Keratinocyte (primary cell): ENCODE data around the gene PRLR. TPM values are rescaled to one million over a fixed set of nuclear protein-coding genes. Genes with fewer than 3 reads are reported as not detected.

Experiments
- DNase-seq: peaks from one replicate; pipeline ENCODE4 v3.0.0-alpha.2; 2011; ENCODE audit warnings: low read depth, missing footprints, low spot score
- FAIRE-seq: peaks from 2 replicates; lab custom pipeline; 2011; peaks lifted over from hg19 to GRCh38; lab: Jason Lieb, UNC
- H2AFZ ChIP-seq: 2 replicates; pipeline ENCODE4 v1.6.0; 2012; ENCODE audit warnings: low read length, control low read depth, inconsistent platforms; ENCODE audit not compliant: control insufficient read depth
- H3K27ac ChIP-seq: 2 replicates; pipeline ENCODE4 v1.5.1; 2011; ENCODE audit warnings: low read length; ENCODE audit not compliant: control insufficient read depth, insufficient read depth
- H3K27me3 ChIP-seq: 3 replicates; pipeline ENCODE4 v1.6.0; 2011; ENCODE audit warnings: low read length; ENCODE audit not compliant: control insufficient read depth, insufficient read depth; ENCODE audit errors: extremely low read depth
- H3K36me3 ChIP-seq, 2 experiments: 2 replicates in 1 of 2; 3 replicates in 1 of 2; pipeline ENCODE4 v1.5.1; 2011; ENCODE audit warnings: low read length in 2 of 2, mild to moderate bottlenecking in 1 of 2; ENCODE audit not compliant: control insufficient read depth in 2 of 2, insufficient read depth in 2 of 2; ENCODE audit errors: extremely low read depth in 1 of 2
- H3K4me1 ChIP-seq: 3 replicates; pipeline ENCODE4 v1.5.1; 2011; ENCODE audit warnings: low read length; ENCODE audit not compliant: control insufficient read depth, insufficient read depth; ENCODE audit errors: extremely low read depth
- H3K4me2 ChIP-seq: 3 replicates; pipeline ENCODE4 v1.6.0; 2011; ENCODE audit warnings: low read depth, low read length; ENCODE audit not compliant: control insufficient read depth, insufficient read depth; ENCODE audit errors: extremely low read depth
- H3K4me3 ChIP-seq, 3 experiments: fragments of 200-600 bp in 1 of 3; sonication (generic) in 1 of 3; 2 replicates in 2 of 3; 3 replicates in 1 of 3; pipeline ENCODE4 v1.5.1; 2011 to 2016; ENCODE audit warnings: low read length in 3 of 3, mild to moderate bottlenecking in 3 of 3, control low read depth in 2 of 3, inconsistent platforms in 1 of 3, low read depth in 1 of 3, mixed read lengths in 1 of 3, mixed run types in 1 of 3, moderate library complexity in 1 of 3; ENCODE audit not compliant: control insufficient read depth in 2 of 3, insufficient read depth in 2 of 3; ENCODE audit errors: extremely low read depth in 1 of 3
- H3K79me2 ChIP-seq: 2 replicates; pipeline ENCODE4 v1.6.0; 2012; ENCODE audit warnings: low read length; ENCODE audit not compliant: control insufficient read depth, insufficient read depth
- H3K9ac ChIP-seq: 3 replicates; pipeline ENCODE4 v1.6.0; 2011; ENCODE audit warnings: low read length; ENCODE audit not compliant: control insufficient read depth, insufficient read depth; ENCODE audit errors: extremely low read depth
- H3K9me1 ChIP-seq: 3 replicates; pipeline ENCODE4 v1.6.0; 2011; ENCODE audit warnings: low read length; ENCODE audit not compliant: control insufficient read depth, insufficient read depth; ENCODE audit errors: extremely low read depth
- H3K9me3 ChIP-seq: 2 replicates; pipeline ENCODE4 v1.5.1; 2012; ENCODE audit warnings: low read depth, low read length; ENCODE audit not compliant: control insufficient read depth
- H4K20me1 ChIP-seq: 3 replicates; pipeline ENCODE4 v1.6.0; 2011; ENCODE audit warnings: low read length; ENCODE audit not compliant: control insufficient read depth, insufficient read depth; ENCODE audit errors: extremely low read depth
- EZH2 ChIP-seq: IDR thresholded peaks from one replicate; pipeline ENCODE4 v1.6.1; 2012; ENCODE audit warnings: inconsistent platforms, mild to moderate bottlenecking, low read length, moderate library complexity
- dilution Hi-C: fragments of 300-500 bp; cut with MboI; formaldehyde crosslinking; loops from one replicate; pipeline ENCODE4 v1.7.0; 2020; ENCODE audit warnings: low sequenced_read_pairs; ENCODE audit not compliant: extremely low pct_ligation_motif_present
- polyA plus RNA-seq, 5 experiments: library from polyadenylated mRNA; depleted of rRNA in 3 of 5; stranded (reverse) in 3 of 5; stranded (forward) in 1 of 5; unstranded in 1 of 5; fragments of >200 nt; gene quantifications; 1 replicate in 1 of 5; 2 replicates in 3 of 5; 3 replicates in 1 of 5; pipeline versions ENCODE4 v1.2.1 to v1.2.3, GENCODE V29; 2011 to 2012; ENCODE audit warnings: missing spikeins in 2 of 5, low read depth in 1 of 5, low replicate concordance in 1 of 5
- TF ChIP-seq, protein P1 (sequence below), 3 experiments: IDR thresholded peaks in 1 of 3; conservative IDR thresholded peaks in 1 of 3; optimal IDR thresholded peaks in 1 of 3; 2 replicates in 2 of 3; 3 replicates in 1 of 3; pipeline versions ENCODE3 to v1.5.1; 2011; ENCODE audit warnings: low read length in 3 of 3, mild to moderate bottlenecking in 3 of 3, moderate library complexity in 2 of 3, control low read depth in 1 of 3, inconsistent platforms in 1 of 3; ENCODE audit not compliant: insufficient read depth in 2 of 3; ENCODE audit errors: extremely low read depth in 1 of 3

PRLR gene
- polyA plus RNA-seq, 1 donor (not counting 4 experiments of a cell fraction or from before 2014, with no cell fraction given) = 0.04 TPM

DNA sequence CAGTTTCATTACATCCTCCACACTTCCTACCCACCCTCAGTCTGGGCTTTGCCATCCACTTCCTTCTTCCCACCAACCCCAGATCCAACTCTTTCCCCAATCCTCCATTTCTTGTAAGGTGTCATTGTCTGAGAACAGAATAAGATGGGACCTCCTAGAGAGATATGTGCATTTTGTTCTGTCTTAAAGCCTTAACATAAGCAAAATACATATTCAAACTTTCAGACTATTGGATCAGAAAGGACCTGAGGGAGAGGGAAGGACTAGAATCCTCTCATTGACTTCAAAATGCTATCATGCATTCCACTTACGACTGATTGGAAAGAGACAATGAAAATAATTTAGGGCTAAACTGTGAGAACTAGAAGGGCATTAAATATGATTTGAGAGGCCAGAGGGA, 225.5 kb downstream of the PRLR start:
- DNase-seq (no peak), FAIRE-seq (no peak)
- no peaks in the 10 kb centered on the region for H3K27me3 ChIP-seq

DNA sequence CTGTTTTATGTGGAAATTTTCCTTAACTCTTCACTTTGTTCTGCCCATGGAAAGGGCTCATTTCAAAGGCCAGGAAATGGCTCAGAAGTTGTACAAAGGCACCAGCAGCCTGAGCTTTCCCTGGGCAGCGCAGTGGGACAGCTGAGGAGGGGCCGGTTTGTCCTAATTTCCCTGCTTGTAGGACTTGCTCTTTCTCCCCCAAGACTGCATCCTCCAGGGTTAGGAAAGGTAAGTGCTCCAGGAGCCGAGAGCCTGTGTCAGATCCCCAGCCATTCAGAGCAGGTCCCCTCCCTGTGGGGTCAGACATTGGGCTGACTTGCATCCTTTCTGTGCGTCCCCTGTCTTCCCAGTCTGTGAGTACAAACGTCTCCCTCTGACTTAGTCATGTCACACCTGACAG, 226.1 kb downstream of the PRLR start:
- no peaks in the 10 kb centered on the region for H3K79me2 ChIP-seq
- FAIRE-seq = no peak
- H3K27me3 ChIP-seq = no peaks in the 10 kb centered on the region
- TF ChIP-seq EZH2 = no peak
- TF ChIP-seq, protein P1, sequence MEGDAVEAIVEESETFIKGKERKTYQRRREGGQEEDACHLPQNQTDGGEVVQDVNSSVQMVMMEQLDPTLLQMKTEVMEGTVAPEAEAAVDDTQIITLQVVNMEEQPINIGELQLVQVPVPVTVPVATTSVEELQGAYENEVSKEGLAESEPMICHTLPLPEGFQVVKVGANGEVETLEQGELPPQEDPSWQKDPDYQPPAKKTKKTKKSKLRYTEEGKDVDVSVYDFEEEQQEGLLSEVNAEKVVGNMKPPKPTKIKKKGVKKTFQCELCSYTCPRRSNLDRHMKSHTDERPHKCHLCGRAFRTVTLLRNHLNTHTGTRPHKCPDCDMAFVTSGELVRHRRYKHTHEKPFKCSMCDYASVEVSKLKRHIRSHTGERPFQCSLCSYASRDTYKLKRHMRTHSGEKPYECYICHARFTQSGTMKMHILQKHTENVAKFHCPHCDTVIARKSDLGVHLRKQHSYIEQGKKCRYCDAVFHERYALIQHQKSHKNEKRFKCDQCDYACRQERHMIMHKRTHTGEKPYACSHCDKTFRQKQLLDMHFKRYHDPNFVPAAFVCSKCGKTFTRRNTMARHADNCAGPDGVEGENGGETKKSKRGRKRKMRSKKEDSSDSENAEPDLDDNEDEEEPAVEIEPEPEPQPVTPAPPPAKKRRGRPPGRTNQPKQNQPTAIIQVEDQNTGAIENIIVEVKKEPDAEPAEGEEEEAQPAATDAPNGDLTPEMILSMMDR (optimal IDR thresholded peaks at IDR 0.05 in 1 of 3, IDR thresholded peaks at IDR 0.05 in 1 of 3, conservative IDR thresholded peaks at IDR 0.05 in 1 of 3; ENCODE audit: extremely low read depth in 1 of 3, insufficient read depth in 2 of 3, low read length in 3 of 3) = no peak
- no peak overlapping the region for H3K4me3 ChIP-seq
- H2AFZ ChIP-seq = no peak overlapping the region
- H3K9me1 ChIP-seq = no peaks in the 10 kb centered on the region
- dilution Hi-C loops = no loop called here
- H3K27ac ChIP-seq = no peak overlapping the region
- DNase-seq = no peak
- no peak overlapping the region for H3K9ac ChIP-seq
- H3K9me3 ChIP-seq = no peaks in the 10 kb centered on the region
- no peaks in the 10 kb centered on the region for H3K36me3 ChIP-seq
- H4K20me1 ChIP-seq = no peaks in the 10 kb centered on the region
- no peaks in the 10 kb centered on the region for H3K4me1 ChIP-seq
- H3K4me2 ChIP-seq = no peak overlapping the region

More for the DNA sequence above, 225.5 kb downstream of the PRLR start:
- Histone ChIP-seq H3K36me3 (no peaks in the 10 kb centered on the region), H2AFZ (no peak overlapping the region), H3K9me3 (no peaks in the 10 kb centered on the region), H3K4me3 (no peak overlapping the region), H3K27ac (no peak overlapping the region), H3K9ac (no peak overlapping the region), H4K20me1 (no peaks in the 10 kb centered on the region), H3K4me1 (no peaks in the 10 kb centered on the region), H3K9me1 (no peaks in the 10 kb centered on the region), H3K4me2 (no peak overlapping the region), H3K79me2 (no peaks in the 10 kb centered on the region)
- TF ChIP-seq EZH2 = no peak
- TF ChIP-seq, protein P1 (optimal IDR thresholded peaks at IDR 0.05 in 1 of 3, IDR thresholded peaks at IDR 0.05 in 1 of 3, conservative IDR thresholded peaks at IDR 0.05 in 1 of 3; ENCODE audit: extremely low read depth in 1 of 3, insufficient read depth in 2 of 3, low read length in 3 of 3) = no peak
- dilution Hi-C loops = no loop called here
